ENCODE results near the gene NKX1-1. TPM values are rescaled to one million over a fixed set of nuclear protein-coding genes. Genes with fewer than 3 reads are reported as not detected.
A peak's percentile ranks its signal among the peaks of the same experiment; 100 is the strongest.

The NKX1-1 gene
- total and polyA plus RNA-seq, 9 of the 15 experiments (the other 6 are each of a cell fraction or from before 2014, with no cell fraction given), result not detected

DNA sequence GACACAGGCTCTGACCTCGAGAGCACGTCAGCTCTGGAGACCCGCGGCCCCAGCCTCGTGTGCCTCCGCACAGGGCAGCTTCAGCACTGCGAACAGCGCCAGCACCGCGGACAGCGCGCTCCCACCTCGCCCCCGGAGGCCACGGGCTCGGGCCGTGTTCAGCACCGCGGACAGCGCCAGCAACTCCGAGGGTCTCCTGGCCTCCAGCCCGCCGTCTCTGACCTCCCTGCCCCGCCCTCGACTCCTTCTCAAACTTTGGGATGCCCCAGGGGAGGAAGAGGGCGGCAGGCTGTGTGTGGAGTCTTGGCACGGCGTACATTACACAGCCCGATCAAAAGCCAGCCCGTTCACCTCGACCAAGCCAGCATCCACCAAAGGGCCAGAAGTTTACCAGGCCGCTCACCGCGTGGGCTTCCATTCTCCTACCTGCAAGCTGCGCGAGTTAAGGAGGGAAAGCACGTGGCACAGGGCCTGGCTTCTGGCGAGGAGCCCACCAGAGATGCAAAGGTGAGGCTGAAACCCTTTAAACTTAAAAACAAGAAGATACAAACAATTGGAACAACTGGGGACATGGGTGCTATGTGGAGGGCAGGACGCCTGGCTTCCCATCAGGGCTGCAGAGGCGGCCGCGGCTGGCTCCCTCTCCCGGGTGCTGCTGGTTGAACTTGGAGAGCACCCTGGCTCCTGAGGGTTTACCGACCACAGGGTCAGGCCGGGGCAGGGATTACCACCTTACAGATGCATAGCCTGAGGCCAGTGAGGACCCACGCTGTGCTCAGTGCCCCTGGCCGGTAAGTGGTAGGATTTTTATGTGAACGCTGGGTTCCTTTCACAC lies 4.5 kb upstream of the NKX1-1 start (continued):
- no peak for TF ChIP-seq NR4A1 (CRISPR knock-in tag; IDR thresholded peaks at IDR 0.05)
- peak; percentile 89 for TF ChIP-seq NR4A1 (tag; IDR thresholded peaks at IDR 0.05)
- peak; percentile 62 for TF ChIP-seq HCFC1 (IDR thresholded peaks at IDR 0.05; ENCODE audit: low read depth, low read length)
- TF ChIP-seq ZBTB17 (CRISPR knock-in tag; IDR thresholded peaks at IDR 0.05), result 0 out of 2 replicates have a peak, but pooled peaks have one; percentile 56
- TF ChIP-seq HDAC2 (IDR thresholded peaks at IDR 0.05), result peak; percentile 94
- no peak for TF ChIP-seq CBFA2T2 (conservative IDR thresholded peaks at IDR 0.05)
- peak; percentile 46 for TF ChIP-seq NFIC (IDR thresholded peaks at IDR 0.05)
- TF ChIP-seq RBM34 (IDR thresholded peaks at IDR 0.05; ENCODE audit: borderline replicate concordance, insufficient read depth, low read length), result no peak
- peak; percentile 89; the same call in 1 of the 2 replicates for TF ChIP-seq ZBTB9 (CRISPR knock-in tag; IDR thresholded peaks at IDR 0.05)
- TF ChIP-seq, protein P1, sequence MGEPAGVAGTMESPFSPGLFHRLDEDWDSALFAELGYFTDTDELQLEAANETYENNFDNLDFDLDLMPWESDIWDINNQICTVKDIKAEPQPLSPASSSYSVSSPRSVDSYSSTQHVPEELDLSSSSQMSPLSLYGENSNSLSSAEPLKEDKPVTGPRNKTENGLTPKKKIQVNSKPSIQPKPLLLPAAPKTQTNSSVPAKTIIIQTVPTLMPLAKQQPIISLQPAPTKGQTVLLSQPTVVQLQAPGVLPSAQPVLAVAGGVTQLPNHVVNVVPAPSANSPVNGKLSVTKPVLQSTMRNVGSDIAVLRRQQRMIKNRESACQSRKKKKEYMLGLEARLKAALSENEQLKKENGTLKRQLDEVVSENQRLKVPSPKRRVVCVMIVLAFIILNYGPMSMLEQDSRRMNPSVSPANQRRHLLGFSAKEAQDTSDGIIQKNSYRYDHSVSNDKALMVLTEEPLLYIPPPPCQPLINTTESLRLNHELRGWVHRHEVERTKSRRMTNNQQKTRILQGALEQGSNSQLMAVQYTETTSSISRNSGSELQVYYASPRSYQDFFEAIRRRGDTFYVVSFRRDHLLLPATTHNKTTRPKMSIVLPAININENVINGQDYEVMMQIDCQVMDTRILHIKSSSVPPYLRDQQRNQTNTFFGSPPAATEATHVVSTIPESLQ (CRISPR knock-in tag; IDR thresholded peaks at IDR 0.05), result peak; percentile 100
- TF ChIP-seq IRF2 (CRISPR knock-in tag; IDR thresholded peaks at IDR 0.05), result peak; percentile 99
- peak; percentile 84; the same call in 1 of the 2 replicates for TF ChIP-seq ZNF583 (CRISPR knock-in tag; IDR thresholded peaks at IDR 0.05)
- TF ChIP-seq, protein P2, sequence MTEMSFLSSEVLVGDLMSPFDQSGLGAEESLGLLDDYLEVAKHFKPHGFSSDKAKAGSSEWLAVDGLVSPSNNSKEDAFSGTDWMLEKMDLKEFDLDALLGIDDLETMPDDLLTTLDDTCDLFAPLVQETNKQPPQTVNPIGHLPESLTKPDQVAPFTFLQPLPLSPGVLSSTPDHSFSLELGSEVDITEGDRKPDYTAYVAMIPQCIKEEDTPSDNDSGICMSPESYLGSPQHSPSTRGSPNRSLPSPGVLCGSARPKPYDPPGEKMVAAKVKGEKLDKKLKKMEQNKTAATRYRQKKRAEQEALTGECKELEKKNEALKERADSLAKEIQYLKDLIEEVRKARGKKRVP (CRISPR knock-in tag; IDR thresholded peaks at IDR 0.05), result peak; percentile 65; the same call in 1 of the 2 replicates
- TF ChIP-seq KDM5B (IDR thresholded peaks at IDR 0.05; ENCODE audit: insufficient replicate concordance, low read depth, low read length), result no peak
- TF ChIP-seq ZFP1 (CRISPR knock-in tag; IDR thresholded peaks at IDR 0.05), result no peak
- TF ChIP-seq ZNF589 (CRISPR knock-in tag; IDR thresholded peaks at IDR 0.05; ENCODE audit: low read depth), result peak; percentile 88
- peak; percentile 77 for TF ChIP-seq ZNF175 (CRISPR knock-in tag; IDR thresholded peaks at IDR 0.05; ENCODE audit: low read depth)
- TF ChIP-seq PREB (CRISPR knock-in tag; IDR thresholded peaks at IDR 0.05), result peak; percentile 100
- TF ChIP-seq PCBP2 (IDR thresholded peaks at IDR 0.05; ENCODE audit: low read depth, low read length, poor library complexity, severe bottlenecking), result no peak
- peak; percentile 90 for TF ChIP-seq ZNF311 (CRISPR knock-in tag; IDR thresholded peaks at IDR 0.05)
- peak; percentile 95 for TF ChIP-seq ZC3H4 (CRISPR knock-in tag; IDR thresholded peaks at IDR 0.05; ENCODE audit: borderline replicate concordance)
- TF ChIP-seq MXI1 (IDR thresholded peaks at IDR 0.05; ENCODE audit: low read depth, low read length), result peak; percentile 98
- no peak for TF ChIP-seq HNRNPUL1 (IDR thresholded peaks at IDR 0.05; ENCODE audit: low read length)
- TF ChIP-seq GTF2E2 (tag; IDR thresholded peaks at IDR 0.05), result no peak

Data from K562 (cell line).